K562 (cell line): Measurements from ENCODE around the gene IGFBP7. TPM values are rescaled to one million over a fixed set of nuclear protein-coding genes. Genes with fewer than 3 reads are reported as not detected.

ENCODE experiments used
- ATAC-seq: fragments of 200-7000 bp; cut with Tn5 transposase; 3 replicates; pipeline ENCODE4 v1.9.1; 2020; ENCODE audit warnings: moderate library complexity
- BruUV-seq: library from RNA; stranded (reverse); fragments of 400-500 nt; replicated peaks from 2 replicates; lab custom pipeline; 2021; lab: Mats Ljungman, UMichigan
- CTCF ChIA-PET: fragments of 300-600 bp; formaldehyde crosslinking; extraction: SDS; loops from one replicate; lab custom pipeline; 2021; ENCODE audit warnings: low intra/inter-chr PET ratio; lab: Yijun Ruan, JAX
- POLR2A ChIA-PET: fragments of 300-600, 350-650 bp; sonication (Branson Sonifier 250); formaldehyde crosslinking; extraction: SDS; loops from one replicate; lab custom pipeline; 2021; ENCODE audit warnings: antibody characterized with exemption, inconsistent platforms; lab: Yijun Ruan, JAX
- DNase-seq, 4 experiments: peaks; one replicate each; pipeline versions ENCODE4 v3.0.0 to v3.0.0-alpha.2; 2011 to 2018; ENCODE audit warnings: low spot score in 3 of 4, mixed read lengths in 3 of 4; ENCODE audit errors: extremely low read depth in 1 of 4
- FAIRE-seq: peaks from 2 replicates; lab custom pipeline; 2011; peaks lifted over from hg19 to GRCh38; lab: Jason Lieb, UNC
- H2AFZ ChIP-seq: 2 replicates; pipeline ENCODE4 v1.6.0; 2011; ENCODE audit warnings: low read depth, low read length, control low read depth, inconsistent platforms
- H3K27ac ChIP-seq: fragments of 200-600 bp; 3 replicates; pipeline ENCODE4 v1.8.0; 2011; ENCODE audit warnings: low read depth, mild to moderate bottlenecking, control low read depth, inconsistent platforms, low read length, moderate library complexity, mixed read lengths; ENCODE audit errors: extremely low read depth
- H3K27me3 ChIP-seq, 2 experiments: fragments of 300-600 bp in 1 of 2; 2 replicates in 1 of 2; 3 replicates in 1 of 2; pipeline versions ENCODE4 v1.6.0 to v1.8.0; 2011; ENCODE audit warnings: inconsistent platforms in 2 of 2, low read length in 2 of 2, mild to moderate bottlenecking in 1 of 2, mixed read lengths in 1 of 2, moderate library complexity in 1 of 2; ENCODE audit not compliant: control insufficient read depth in 2 of 2, insufficient read depth in 2 of 2
- H3K36me3 ChIP-seq: fragments of 300-600 bp; 3 replicates; pipeline ENCODE4 v1.8.0; 2011; ENCODE audit warnings: mild to moderate bottlenecking, low read length, inconsistent platforms; ENCODE audit not compliant: control insufficient read depth, insufficient read depth
- H3K4me1 ChIP-seq, 2 experiments: fragments of 200-600 bp in 1 of 2; replicated peaks in 1 of 2; 2 replicates in 1 of 2; 3 replicates in 1 of 2; pipeline versions ENCODE4 v1.5.1 to v1.8.0; 2011; ENCODE audit warnings: inconsistent platforms in 2 of 2, low read length in 2 of 2, mild to moderate bottlenecking in 1 of 2, mixed read lengths in 1 of 2, moderate library complexity in 1 of 2; ENCODE audit not compliant: control insufficient read depth in 2 of 2, insufficient read depth in 2 of 2
- H3K4me2 ChIP-seq: 2 replicates; pipeline ENCODE4 v1.6.1; 2011; ENCODE audit warnings: low read length, control low read depth, inconsistent platforms, mixed read lengths; ENCODE audit not compliant: insufficient read depth
- H3K4me3 ChIP-seq: fragments of 200-600 bp; sonication (generic), shearing (Covaris generic); 2 replicates; pipeline ENCODE4 v1.5.1; 2016; ENCODE audit warnings: control low read depth, inconsistent platforms
- H3K79me2 ChIP-seq: fragments of 200-600 bp; 3 replicates; pipeline ENCODE4 v1.8.0; 2011; ENCODE audit warnings: low read length, inconsistent platforms; ENCODE audit not compliant: control insufficient read depth, insufficient read depth
- H3K9ac ChIP-seq, 2 experiments: 2 replicates each; pipeline versions ENCODE4 v1.6.0 to v1.6.1; 2011; ENCODE audit warnings: low read depth in 2 of 2, low read length in 2 of 2, control low read depth in 1 of 2, inconsistent platforms in 1 of 2, mild to moderate bottlenecking in 1 of 2, mixed read lengths in 1 of 2; ENCODE audit not compliant: insufficient read depth in 1 of 2
- H3K9me1 ChIP-seq: one replicate; pipeline ENCODE4 v1.6.0; 2011; ENCODE audit warnings: inconsistent platforms, mild to moderate bottlenecking, low read length, moderate library complexity; ENCODE audit not compliant: control insufficient read depth, insufficient read depth
- H3K9me3 ChIP-seq: replicated peaks from 2 replicates; pipeline ENCODE4 v1.5.1; 2011; ENCODE audit warnings: low read depth, low read length, inconsistent platforms; ENCODE audit not compliant: control insufficient read depth, insufficient read depth
- H4K20me1 ChIP-seq: replicated peaks from 2 replicates; pipeline ENCODE4 v1.6.1; 2011; ENCODE audit warnings: low read length, inconsistent platforms, mixed read lengths; ENCODE audit not compliant: control insufficient read depth, insufficient read depth
- CHD1 ChIP-seq: fragments of 200-600 bp; sonication (generic); IDR thresholded peaks from one replicate; pipeline ENCODE4 v1.6.1; 2012; ENCODE audit warnings: mild to moderate bottlenecking, moderate library complexity, low read length, inconsistent platforms
- E2F3 ChIP-seq: fragments of 250-450 bp; sonication (Bioruptor Pico); IDR thresholded peaks from 2 replicates; pipeline ENCODE4 v1.4.0; 2020; ENCODE audit warnings: mild to moderate bottlenecking
- ELF2 ChIP-seq: fragments of 250-450 bp; sonication (Bioruptor Pico); IDR thresholded peaks from 2 replicates; pipeline ENCODE4 v1.5.0; 2021; ENCODE audit warnings: mild to moderate bottlenecking
- ESRRB ChIP-seq: fragments of 250-450 bp; sonication (Bioruptor Pico); IDR thresholded peaks from 2 replicates; pipeline ENCODE4 v1.5.0; 2020; ENCODE audit warnings: mild to moderate bottlenecking, moderate library complexity, borderline replicate concordance
- GMEB1 ChIP-seq: fragments of 250-450 bp; sonication (Bioruptor Pico); IDR thresholded peaks from 2 replicates; pipeline ENCODE4 v1.4.0; 2020; ENCODE audit warnings: mild to moderate bottlenecking
- MYC ChIP-seq, 2 experiments: fragments of 250-450 bp in 1 of 2; sonication (Bioruptor Pico) in 1 of 2; IDR thresholded peaks; 2 replicates each; pipeline versions ENCODE4 v1.5.1 to v1.6.1; 2012 to 2021; ENCODE audit warnings: low read depth in 2 of 2, borderline replicate concordance in 1 of 2, improper control_type of control experiment in 1 of 2, low read length in 1 of 2, mild to moderate bottlenecking in 1 of 2, moderate library complexity in 1 of 2
- TEAD4 ChIP-seq, 2 experiments: sonication (generic) in 1 of 2; formaldehyde crosslinking in 1 of 2; IDR thresholded peaks; 2 replicates each; pipeline versions ENCODE4 v1.6.1 to v1.8.0; 2012 to 2022; ENCODE audit warnings: borderline replicate concordance in 1 of 2, inconsistent platforms in 1 of 2, low read length in 1 of 2, mild to moderate bottlenecking in 1 of 2, missing genetic modification reagents in 1 of 2
- ZNF511 ChIP-seq: sonication (generic); formaldehyde crosslinking; IDR thresholded peaks from 2 replicates; pipeline ENCODE4 v1.8.0; 2022; ENCODE audit warnings: mild to moderate bottlenecking, missing genetic modification reagents
- WGBS: fragments of 100-300 bp; shearing (Covaris generic); methylation state at CpG from one replicate; pipeline ENCODE4 v1.1.6; 2016; ENCODE audit warnings: low coverage, mixed read lengths; ENCODE audit not compliant: insufficient coverage; ENCODE audit errors: missing lambda C conversion rate; 5-methylcytosine and 5-hydroxymethylcytosine counted together
- in situ Hi-C: fragments of 300-500 bp; cut with MboI; formaldehyde crosslinking; loops from 4 replicates; pipeline ENCODE4 v1.15.0; 2018; ENCODE audit warnings: inconsistent platforms, mixed read lengths
- intact Hi-C: fragments of 100-400 bp; cut with micrococcal nuclease; formaldehyde crosslinking; loops from 2 replicates; pipeline ENCODE4 v1.14.2; 2022
- polyA plus RNA-seq, 8 experiments: library from polyadenylated mRNA; depleted of rRNA in 4 of 8; stranded (reverse) in 5 of 8; unstranded in 3 of 8; fragments of >200 nt; fragmentation: Nextera tagmentation in 2 of 8; fragmentation: Illumina TruSeq in 1 of 8; extraction: Ambion mirVana in 2 of 8; extraction: Trizol in 1 of 8; gene quantifications; 2 replicates each; pipeline versions ENCODE4 v1.2.1 to v1.2.3, GENCODE V29; 2011 to 2014; ENCODE audit warnings: inconsistent platforms in 1 of 8, missing spikeins in 1 of 8
- total RNA-seq, 7 experiments: library from RNA; depleted of rRNA in 6 of 7; stranded (reverse); fragments of >200 nt in 6 of 7; fragmentation: Illumina TruSeq in 2 of 7; extraction: Trizol in 2 of 7; gene quantifications; 2 replicates each; pipeline versions ENCODE4 v1.2.1 to v1.2.3, GENCODE V29; 2011 to 2021; ENCODE audit warnings: low replicate concordance in 1 of 7

Gene IGFBP7
- total and polyA plus RNA-seq, 9 of the 15 experiments (the other 6 are each of a cell fraction or from before 2014, with no cell fraction given), result 0.27 to 0.49 (median 0.29) TPM; not detected in 6

DNA sequence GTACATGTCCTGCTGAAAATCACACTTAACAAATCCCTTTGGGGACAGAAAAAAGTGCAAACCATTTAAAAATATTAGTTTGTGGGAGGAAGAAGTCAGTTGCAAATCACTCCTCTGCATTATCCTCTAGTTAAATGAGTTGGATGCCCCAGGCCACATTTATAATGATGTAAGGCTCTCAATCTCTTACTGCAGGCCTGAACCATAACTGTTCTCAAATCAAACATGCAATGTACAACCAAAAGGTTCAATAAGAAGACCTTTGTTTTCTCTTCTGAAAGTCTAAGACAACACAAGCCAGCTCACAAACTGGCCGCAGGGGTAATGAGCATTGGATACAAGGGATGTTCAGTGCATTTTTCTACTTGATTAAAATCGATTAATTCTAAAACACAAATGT lies 39.7 kb downstream of the IGFBP7 start:
- Histone ChIP-seq H3K4me1 (no peaks in the 10 kb centered on the region), H3K9me3 (no peaks in the 10 kb centered on the region), H4K20me1 (no peaks in the 10 kb centered on the region), H3K4me3 (no peak overlapping the region), H3K9me1 (no peaks in the 10 kb centered on the region), H3K36me3 (no peaks in the 10 kb centered on the region), H3K27me3 (peaks cover 0 to 8% of the 10 kb centered on the region in 2 experiments; a peak in 3 of 5 replicates), H3K4me2 (no peak overlapping the region), H3K9ac (no peak overlapping the region), H2AFZ (no peak overlapping the region), H3K79me2 (no peaks in the 10 kb centered on the region), H3K27ac (no peak overlapping the region)
- ATAC-seq (no peak), FAIRE-seq (no peak), DNase-seq (no peak)
- intact Hi-C loops, result no loop called here
- BruUV-seq, result no TSS peak
- in situ Hi-C loops, result no loop called here
- ChIA-PET POLR2A (no interaction called here), CTCF (no interaction called here)
- WGBS, result 0% methylated on average over 2 of the region's 2 CpGs
- TF ChIP-seq ELF2 (no peak), MYC (IDR thresholded peaks at IDR 0.05; ENCODE audit: low read depth, low read length) (no peak), MYC (CRISPR knock-in tag; IDR thresholded peaks at IDR 0.05; ENCODE audit: borderline replicate concordance, low read depth) (no peak), CHD1 (no peak), TEAD4 (IDR thresholded peaks at IDR 0.05; ENCODE audit: low read length) (no peak), TEAD4 (CRISPR knock-in tag; IDR thresholded peaks at IDR 0.05; ENCODE audit: borderline replicate concordance) (no peak), ESRRB (CRISPR knock-in tag) (no peak), ZNF511 (CRISPR knock-in tag) (no peak), E2F3 (no peak), GMEB1 (CRISPR knock-in tag) (no peak)
